ENCODE data around the gene CIAO2B.

Gene CIAO2B

DNA sequence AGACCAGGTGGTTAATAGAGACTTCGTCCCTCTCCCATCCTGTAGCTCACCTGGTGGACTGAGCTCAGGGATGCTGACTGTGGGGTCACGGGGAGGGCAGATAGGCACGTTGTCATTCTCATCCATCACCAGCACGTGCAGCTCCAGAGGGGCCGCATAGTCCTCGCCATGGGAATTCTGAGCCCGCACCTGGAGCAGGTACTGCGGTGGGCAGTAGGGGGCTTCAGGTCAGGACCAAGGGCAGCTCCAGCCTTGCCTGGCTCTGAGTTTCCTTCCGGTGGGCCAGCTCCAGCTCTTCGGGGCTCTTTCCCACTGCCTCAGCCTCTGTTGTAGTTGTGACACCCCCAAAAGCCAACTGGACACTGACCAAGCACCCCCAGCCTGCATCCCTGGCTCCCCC, 21.1 kb downstream of the CIAO2B start:
- no peak overlapping the region for H3K27ac Mint-ChIP-seq
- no peaks in the 10 kb centered on the region for H3K9me3 Mint-ChIP-seq
- peaks cover 41% of the 10 kb centered on the region for H3K27me3 Mint-ChIP-seq (ENCODE audit: low read depth, poor library complexity)
- DNase-seq = peak; percentile 46
- TF ChIP-seq, protein P1, sequence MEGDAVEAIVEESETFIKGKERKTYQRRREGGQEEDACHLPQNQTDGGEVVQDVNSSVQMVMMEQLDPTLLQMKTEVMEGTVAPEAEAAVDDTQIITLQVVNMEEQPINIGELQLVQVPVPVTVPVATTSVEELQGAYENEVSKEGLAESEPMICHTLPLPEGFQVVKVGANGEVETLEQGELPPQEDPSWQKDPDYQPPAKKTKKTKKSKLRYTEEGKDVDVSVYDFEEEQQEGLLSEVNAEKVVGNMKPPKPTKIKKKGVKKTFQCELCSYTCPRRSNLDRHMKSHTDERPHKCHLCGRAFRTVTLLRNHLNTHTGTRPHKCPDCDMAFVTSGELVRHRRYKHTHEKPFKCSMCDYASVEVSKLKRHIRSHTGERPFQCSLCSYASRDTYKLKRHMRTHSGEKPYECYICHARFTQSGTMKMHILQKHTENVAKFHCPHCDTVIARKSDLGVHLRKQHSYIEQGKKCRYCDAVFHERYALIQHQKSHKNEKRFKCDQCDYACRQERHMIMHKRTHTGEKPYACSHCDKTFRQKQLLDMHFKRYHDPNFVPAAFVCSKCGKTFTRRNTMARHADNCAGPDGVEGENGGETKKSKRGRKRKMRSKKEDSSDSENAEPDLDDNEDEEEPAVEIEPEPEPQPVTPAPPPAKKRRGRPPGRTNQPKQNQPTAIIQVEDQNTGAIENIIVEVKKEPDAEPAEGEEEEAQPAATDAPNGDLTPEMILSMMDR (IDR thresholded peaks at IDR 0.05) = no peak
- no peak overlapping the region for H3K4me3 Mint-ChIP-seq
- no peaks in the 10 kb centered on the region for H3K36me3 Mint-ChIP-seq (ENCODE audit: low read depth)
- no peaks in the 10 kb centered on the region for H3K4me1 Mint-ChIP-seq

DNA sequence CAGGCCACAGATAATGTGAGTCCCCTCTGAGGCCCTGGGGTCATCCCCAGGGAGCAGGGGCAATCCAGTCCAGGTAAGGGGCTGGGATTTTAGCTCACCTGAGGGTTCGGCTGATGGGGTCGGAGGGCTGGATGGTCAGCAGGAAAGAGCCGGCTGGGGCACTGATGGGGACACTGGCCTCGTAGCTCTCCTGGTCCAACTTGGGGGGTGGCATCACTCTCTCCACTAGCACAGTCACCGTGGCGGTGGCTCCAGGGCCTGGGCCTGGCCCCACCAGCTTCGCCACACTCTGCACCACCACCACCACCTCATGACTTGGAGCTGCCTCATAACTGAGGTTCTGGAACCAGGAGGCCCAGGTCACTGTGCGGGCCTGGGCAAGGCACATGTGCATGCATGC, 22.4 kb downstream of the CIAO2B start:
- TF ChIP-seq, protein P1 (IDR thresholded peaks at IDR 0.05) = no peak
- Mint-ChIP-seq H3K4me1 (no peaks in the 10 kb centered on the region), H3K4me3 (no peak overlapping the region), H3K9me3 (no peaks in the 10 kb centered on the region), H3K27me3 (ENCODE audit: low read depth, poor library complexity) (peaks cover 30% of the 10 kb centered on the region), H3K36me3 (ENCODE audit: low read depth) (no peaks in the 10 kb centered on the region), H3K27ac (no peak overlapping the region)
- no peak for DNase-seq

DNA sequence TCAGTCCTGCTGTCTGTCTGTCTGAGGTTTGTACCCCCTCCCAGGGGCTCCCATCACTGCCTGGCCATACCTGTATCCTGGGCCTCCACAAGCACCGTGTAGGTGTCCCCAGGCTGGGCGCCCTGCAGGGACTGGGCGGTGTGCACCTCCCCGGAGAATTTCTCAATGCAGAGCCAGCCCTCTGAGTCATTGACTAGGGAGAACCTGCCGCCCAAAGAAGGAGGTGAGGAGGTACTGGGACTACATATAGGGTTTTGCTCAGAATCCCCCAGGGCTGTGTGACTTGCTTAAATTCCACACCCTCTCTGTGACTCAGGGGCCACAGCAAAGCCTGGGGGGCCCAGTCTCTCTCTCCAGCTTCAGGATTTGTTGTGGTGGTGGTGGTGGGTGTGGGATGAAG, 23.1 kb downstream of the CIAO2B start:
- no peak overlapping the region for H3K4me3 Mint-ChIP-seq

DNA sequence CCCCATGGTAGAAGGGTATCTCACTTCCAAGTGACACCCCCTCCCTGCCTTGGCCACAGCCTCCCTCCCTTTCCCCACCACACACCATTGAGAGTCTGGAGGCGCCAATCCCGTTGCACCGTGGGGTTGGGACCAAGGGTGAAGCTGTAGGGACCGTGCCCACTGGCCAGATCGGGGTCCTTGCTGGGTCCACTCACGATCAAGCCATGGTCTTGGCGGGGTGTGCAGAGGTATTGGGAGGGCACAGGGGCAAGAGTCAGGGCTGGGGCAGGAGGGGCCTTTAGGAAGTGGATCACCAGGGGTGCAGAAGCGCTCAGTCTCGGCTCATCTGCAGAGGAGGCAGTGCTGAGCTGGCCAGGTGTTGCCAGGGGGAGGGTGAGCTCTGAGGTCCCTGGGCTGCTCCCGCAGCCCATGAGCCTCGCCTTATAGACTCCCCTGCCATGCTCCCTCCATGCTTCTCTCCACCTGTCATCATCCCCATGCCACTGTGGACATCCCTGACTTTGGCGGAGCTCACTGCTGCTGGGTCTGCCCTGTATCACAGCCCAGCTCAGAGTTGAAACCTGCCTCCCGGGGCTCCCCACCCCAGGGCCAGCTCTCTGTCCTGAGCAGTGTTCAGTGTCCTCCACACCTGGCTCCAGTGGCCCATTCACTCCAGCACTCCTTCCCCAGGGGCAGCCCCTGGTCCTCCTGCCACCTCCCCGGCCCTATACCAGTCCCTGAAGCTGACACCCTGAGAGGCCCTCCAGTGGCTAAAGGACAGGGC, 23.8 kb downstream of the CIAO2B start:
- DNase-seq = no peak
- H3K4me1 Mint-ChIP-seq = peaks cover 13% of the 10 kb centered on the region
- H3K4me3 Mint-ChIP-seq = no peak overlapping the region
- H3K27me3 Mint-ChIP-seq (ENCODE audit: low read depth, poor library complexity) = peaks cover 19% of the 10 kb centered on the region
- H3K9me3 Mint-ChIP-seq = no peaks in the 10 kb centered on the region
- no peak overlapping the region for H3K27ac Mint-ChIP-seq
- H3K36me3 Mint-ChIP-seq (ENCODE audit: low read depth) = no peaks in the 10 kb centered on the region
- TF ChIP-seq, protein P1 (IDR thresholded peaks at IDR 0.05) = no peak

More for the DNA sequence above, 23.1 kb downstream of the CIAO2B start:
- DNase-seq = no peak
- peaks cover 25% of the 10 kb centered on the region for H3K27me3 Mint-ChIP-seq (ENCODE audit: low read depth, poor library complexity)
- H3K9me3 Mint-ChIP-seq = no peaks in the 10 kb centered on the region
- no peaks in the 10 kb centered on the region for H3K36me3 Mint-ChIP-seq (ENCODE audit: low read depth)
- no peak overlapping the region for H3K27ac Mint-ChIP-seq
- H3K4me1 Mint-ChIP-seq = peaks cover 5% of the 10 kb centered on the region
- TF ChIP-seq, protein P1 (IDR thresholded peaks at IDR 0.05) = no peak

DNA sequence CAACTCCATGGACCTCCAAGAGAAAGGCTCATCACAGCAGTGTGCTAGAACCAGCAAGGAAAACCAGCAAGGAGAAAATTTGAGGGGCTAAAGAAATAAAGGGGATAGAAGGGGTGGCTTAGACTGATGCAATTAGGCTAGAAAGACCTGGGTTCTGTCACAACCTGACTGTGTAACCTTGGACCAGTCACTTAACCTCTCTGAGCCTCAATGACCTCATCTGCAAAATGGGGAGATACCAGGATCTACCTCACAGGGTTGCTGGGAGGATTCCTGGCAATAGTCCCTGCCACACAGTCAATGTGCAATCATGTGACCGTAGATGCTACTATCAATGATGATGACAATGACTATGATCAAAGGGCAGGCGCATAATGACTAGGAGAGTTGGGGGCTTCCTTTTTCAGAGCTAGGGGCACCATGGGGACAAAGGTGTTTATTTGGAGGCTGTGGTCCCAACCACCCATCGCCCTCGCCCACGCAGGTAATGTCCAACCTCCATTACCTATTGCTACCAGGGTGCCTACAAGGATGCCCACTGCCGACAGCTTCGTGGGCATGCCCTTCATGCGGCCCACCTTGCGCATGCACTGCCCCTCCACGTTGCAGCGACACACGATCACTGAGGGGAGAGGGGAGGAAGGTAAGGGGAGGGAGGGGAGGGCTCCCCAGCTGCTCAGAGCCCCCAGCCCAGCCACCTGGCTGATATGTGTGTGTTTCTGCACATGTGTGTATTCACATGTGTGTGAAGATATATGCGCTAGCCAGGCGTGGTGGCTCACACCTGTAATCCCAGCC, 25.2 kb downstream of the CIAO2B start:
- TF ChIP-seq, protein P1 (IDR thresholded peaks at IDR 0.05) = no peak
- Mint-ChIP-seq H3K27me3 (ENCODE audit: low read depth, poor library complexity) (peaks cover 8% of the 10 kb centered on the region), H3K4me3 (no peak overlapping the region), H3K4me1 (peaks cover 25% of the 10 kb centered on the region), H3K9me3 (no peaks in the 10 kb centered on the region), H3K27ac (no peak overlapping the region), H3K36me3 (ENCODE audit: low read depth) (no peaks in the 10 kb centered on the region)
- DNase-seq = no peak

Measured in nephron progenitor cell (in vitro differentiated cells).